IPS DF 4.7 (cell line): ENCODE data around the gene KCNK13.
"Not testable (repeated sequence)": the region's sequence is repeated elsewhere in the genome, so short reads cannot be mapped to it uniquely, and the experiment has no call there.

ENCODE experiments used
- DNase-seq: peaks from one replicate; pipeline ENCODE4 v3.0.0-alpha.2; 2013; ENCODE audit warnings: low spot score; ENCODE audit errors: extremely low read depth

The KCNK13 gene

GRCh38 chr14:90061685-90062126, at the start of gene KCNK13:
Gene KCNK13, plus strand, starts transcription at chr14:90061994. Its CDS starts 212 bp downstream, at chr14:90062206.
- no peak for DNase-seq

GRCh38 chr14:90017371-90017770, 44.4 kb upstream of the KCNK13 start:
- DNase-seq: no peak

GRCh38 chr14:90019824-90020523, 41.8 kb upstream of the KCNK13 start:
- no peak for DNase-seq

GRCh38 chr14:90023176-90023896, 38.5 kb upstream of the KCNK13 start:
- no peak for DNase-seq

GRCh38 chr14:90024910-90025309, 36.9 kb upstream of the KCNK13 start:
- no peak for DNase-seq

- not testable (repeated sequence) for DNase-seq
These were observed 35.2 kb upstream of the KCNK13 start for GRCh38 chr14:90026608-90027007.

GRCh38 chr14:90027842-90028241, 34.0 kb upstream of the KCNK13 start:
- no peak for DNase-seq

GRCh38 chr14:90034156-90034555, 27.6 kb upstream of the KCNK13 start:
- no peak for DNase-seq

- no peak for DNase-seq
These were observed 26.8 kb upstream of the KCNK13 start for GRCh38 chr14:90034835-90035525.

GRCh38 chr14:90039253-90040010, 22.4 kb upstream of the KCNK13 start:
- no peak for DNase-seq

GRCh38 chr14:90040411-90040810, 21.4 kb upstream of the KCNK13 start:
- no peak for DNase-seq

- DNase-seq: no peak
These were observed 19.1 kb upstream of the KCNK13 start for GRCh38 chr14:90042496-90043252.

- DNase-seq: no peak
These were observed 16.2 kb upstream of the KCNK13 start for GRCh38 chr14:90045616-90046015.

GRCh38 chr14:90049390-90049789, 12.4 kb upstream of the KCNK13 start:
- DNase-seq: no peak

GRCh38 chr14:90050271-90050670, 11.5 kb upstream of the KCNK13 start:
- DNase-seq: no peak

GRCh38 chr14:90053044-90053443, 8.8 kb upstream of the KCNK13 start:
- DNase-seq: no peak

GRCh38 chr14:90054803-90055202, 7.0 kb upstream of the KCNK13 start:
- DNase-seq: no peak

GRCh38 chr14:90056826-90057225, 5.0 kb upstream of the KCNK13 start:
- DNase-seq: no peak

- DNase-seq: no peak
These were observed 2.8 kb upstream of the KCNK13 start for GRCh38 chr14:90058876-90059458.

GRCh38 chr14:90060312-90060964, 1.4 kb upstream of the KCNK13 start:
- no peak for DNase-seq
